Epithelial cell of esophagus (primary cell): Measurements from ENCODE around the gene LCOR.

Experiments used
- DNase-seq: peaks from one replicate; pipeline ENCODE4 v3.0.0; 2010; ENCODE audit warnings: low read depth
- H3K4me3 ChIP-seq: 2 replicates; pipeline ENCODE4 v1.5.1; 2011; ENCODE audit warnings: mild to moderate bottlenecking, low read length, control low read depth
- CTCF ChIP-seq: IDR thresholded peaks from 2 replicates; pipeline ENCODE4 v1.5.1; 2011; ENCODE audit warnings: low read depth, mild to moderate bottlenecking, low read length, control low read depth, inconsistent platforms; ENCODE audit not compliant: insufficient read depth; ENCODE audit errors: missing control alignments

LCOR gene

DNA sequence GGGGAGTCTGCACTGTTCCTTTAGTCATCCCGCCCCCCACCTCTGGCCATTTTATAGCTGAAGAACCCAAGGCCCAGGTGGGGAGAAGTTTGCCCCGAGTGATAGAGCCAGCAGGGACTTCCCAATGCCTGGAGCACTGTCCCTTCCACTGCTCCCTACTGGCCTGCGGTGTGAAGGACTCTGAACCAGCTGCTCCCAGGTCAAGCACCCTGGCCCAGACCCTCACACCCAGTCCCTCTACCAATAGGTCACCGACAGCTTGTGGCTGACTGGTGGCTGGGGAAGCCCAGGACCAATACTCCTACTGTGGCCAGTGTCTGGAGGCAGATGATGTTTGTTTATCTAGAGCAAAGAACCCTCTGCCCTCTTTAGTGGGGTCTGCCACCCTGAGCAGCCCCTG, 167.9 kb downstream of the LCOR start:
- TF ChIP-seq CTCF, result no peak
- no peak overlapping the region for H3K4me3 ChIP-seq
- no peak for DNase-seq

DNA sequence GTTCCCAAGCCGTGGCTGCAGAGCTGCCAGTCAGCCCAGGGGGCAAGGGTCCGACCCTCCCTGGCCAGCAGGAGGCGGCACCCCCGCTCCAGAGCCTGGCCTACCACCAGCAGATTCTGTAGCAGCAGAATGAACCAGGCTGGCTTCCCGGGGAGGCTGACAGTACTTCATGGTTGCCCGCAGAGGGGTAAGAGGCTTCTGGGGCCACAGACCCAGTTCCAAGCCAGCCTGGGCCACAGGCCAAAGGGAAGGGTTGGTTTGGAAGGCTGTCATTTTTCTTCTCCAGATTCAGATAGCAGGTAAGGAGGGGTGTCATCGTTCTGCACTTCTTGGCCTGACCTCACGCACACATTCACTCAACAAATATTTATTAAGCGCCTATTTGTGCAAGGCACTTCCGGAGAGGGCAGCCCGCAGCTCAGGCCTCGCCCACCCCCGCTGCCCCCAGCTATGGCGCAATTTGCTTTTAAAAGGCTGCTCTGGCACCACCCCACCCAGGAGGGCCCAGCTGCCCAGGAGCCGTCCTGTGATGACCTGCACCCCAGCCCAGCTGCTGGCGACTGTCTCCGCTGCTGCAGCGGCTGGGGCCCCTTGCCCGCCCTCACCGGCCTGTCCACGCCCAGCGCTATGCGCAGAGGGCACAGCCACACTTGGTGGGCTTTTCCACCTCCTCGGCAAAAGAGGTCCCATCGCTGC, 168.5 kb downstream of the LCOR start:
- peak; percentile 20 for DNase-seq
- TF ChIP-seq CTCF, result no peak
- H3K4me3 ChIP-seq, result no peak overlapping the region

DNA sequence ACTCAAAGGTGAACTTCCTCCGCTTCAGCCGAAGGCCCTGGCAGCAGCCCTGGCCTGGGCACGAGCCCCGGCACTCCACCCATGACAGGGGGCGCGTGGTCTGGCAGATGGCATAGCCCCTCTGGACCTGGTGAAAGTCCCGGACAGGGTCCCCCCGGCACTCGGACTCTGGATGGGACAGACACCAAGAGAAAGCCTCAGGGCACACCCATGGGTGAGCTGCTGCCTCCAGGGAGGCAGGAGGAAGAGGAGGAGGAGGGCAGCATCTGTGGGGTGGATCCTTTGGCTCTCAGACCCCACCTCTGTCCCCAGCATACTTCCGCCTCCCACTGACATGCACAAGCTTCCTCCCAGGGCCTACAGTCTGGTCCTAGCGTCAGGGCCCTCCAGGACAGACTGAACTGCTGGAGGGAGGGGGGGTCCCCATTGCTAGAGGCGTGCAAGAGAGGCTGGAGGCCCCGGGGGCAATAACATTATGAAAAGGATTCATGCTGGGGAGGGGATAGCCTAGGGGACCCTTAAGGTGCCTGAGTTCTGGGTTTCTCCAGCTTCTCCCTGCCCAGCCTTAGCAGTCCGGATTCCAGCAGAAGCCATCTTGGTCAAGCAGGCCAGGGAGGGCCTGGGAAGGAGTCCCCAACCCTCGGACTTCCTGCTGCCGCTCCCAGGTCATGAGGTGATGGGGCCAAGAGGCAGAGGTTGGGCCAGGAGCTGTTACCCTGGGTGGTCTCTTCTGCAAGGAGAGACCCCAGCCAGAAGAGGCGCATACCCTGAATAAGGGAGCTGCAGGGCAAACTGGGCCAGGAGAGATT, 169.3 kb downstream of the LCOR start:
- no peak for TF ChIP-seq CTCF
- DNase-seq, result no peak
- no peak overlapping the region for H3K4me3 ChIP-seq

GRCh38 chr10:97002670-97003069, 170.6 kb downstream of the LCOR start:
- H3K4me3 ChIP-seq, result no peak overlapping the region
- no peak for TF ChIP-seq CTCF
- no peak for DNase-seq

- no peak for TF ChIP-seq CTCF
- no peak overlapping the region for H3K4me3 ChIP-seq
- no peak for DNase-seq
Measured at GRCh38 chr10:97003151-97003803, 171.2 kb downstream of the LCOR start.

DNA sequence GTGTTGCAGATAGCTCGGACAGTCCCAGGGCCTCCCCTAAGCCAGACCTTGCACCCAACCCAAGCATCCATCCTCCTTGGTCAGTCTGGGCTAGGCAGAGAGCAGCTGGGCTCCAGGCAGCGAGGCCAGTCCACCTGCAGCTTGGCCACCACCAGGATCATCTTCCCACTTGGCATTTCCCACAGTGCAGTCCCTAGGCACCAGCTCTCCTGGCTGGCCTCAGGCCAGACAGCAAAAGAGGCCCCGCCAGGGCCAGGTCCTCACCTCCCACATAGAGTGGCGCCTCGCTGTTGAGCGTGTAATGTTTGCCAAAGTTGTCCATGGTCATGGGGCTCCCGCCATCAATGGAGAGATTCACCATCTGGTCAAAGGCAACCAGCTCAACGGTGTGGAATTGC, 171.7 kb downstream of the LCOR start:
- H3K4me3 ChIP-seq, result no peak overlapping the region
- no peak for DNase-seq
- no peak for TF ChIP-seq CTCF
